Neural cell (in vitro differentiated cells): ENCODE results near the gene CDK5RAP2. TPM values are rescaled to one million over a fixed set of nuclear protein-coding genes. Genes with fewer than 3 reads are reported as not detected.

Experiments
- H2AFZ ChIP-seq: fragments of 200-600, 300-800 bp; sonication (generic), shearing (Covaris generic); 2 replicates; pipeline ENCODE4 v1.6.0; 2014; ENCODE audit warnings: low read depth, mild to moderate bottlenecking, antibody characterized with exemption, low read length, moderate library complexity
- H3F3A ChIP-seq: fragments of 200-600 bp; shearing (Covaris generic); 2 replicates; pipeline ENCODE4 v1.6.1; 2016; ENCODE audit warnings: mild to moderate bottlenecking, moderate library complexity, mixed read lengths, antibody characterized with exemption, low read length; ENCODE audit not compliant: insufficient read depth, poor library complexity, severe bottlenecking
- H3K27ac ChIP-seq: fragments of 200-600, 300-800 bp; sonication (generic), shearing (Covaris generic); 2 replicates; pipeline ENCODE4 v1.5.1; 2014; ENCODE audit warnings: mild to moderate bottlenecking, low read length, moderate library complexity
- H3K27me3 ChIP-seq: fragments of 300-800, 200-600 bp; sonication (generic), shearing (Covaris generic); 2 replicates; pipeline ENCODE4 v1.6.0; 2014; ENCODE audit warnings: mild to moderate bottlenecking, low read depth, low read length, moderate library complexity; ENCODE audit not compliant: insufficient read depth
- H3K36me3 ChIP-seq: fragments of 300-800, 200-600 bp; sonication (generic), shearing (Covaris generic); 2 replicates; pipeline ENCODE4 v1.5.1; 2014; ENCODE audit warnings: mild to moderate bottlenecking, antibody characterized with exemption, low read length, moderate library complexity; ENCODE audit not compliant: insufficient read depth
- H3K4me2 ChIP-seq: fragments of 300-800, 200-600 bp; sonication (generic), shearing (Covaris generic); 2 replicates; pipeline ENCODE4 v1.6.0; 2014; ENCODE audit warnings: mild to moderate bottlenecking, low read length
- H3K4me3 ChIP-seq: fragments of 300-800, 200-600 bp; sonication (generic), shearing (Covaris generic); 2 replicates; pipeline ENCODE4 v1.5.1; 2014; ENCODE audit warnings: mild to moderate bottlenecking, low read length, moderate library complexity
- H3K79me2 ChIP-seq: fragments of 200-600 bp; shearing (Covaris generic); replicated peaks from 2 replicates; pipeline ENCODE4 v1.6.0; 2014; ENCODE audit warnings: mild to moderate bottlenecking, low read length, moderate library complexity; ENCODE audit not compliant: insufficient read depth
- H3K9ac ChIP-seq: fragments of 300-800, 200-600 bp; sonication (generic), shearing (Covaris generic); 2 replicates; pipeline ENCODE4 v1.6.1; 2016; ENCODE audit warnings: mild to moderate bottlenecking, low read length, mixed read lengths
- H3K9me2 ChIP-seq: fragments of 200-600 bp; shearing (Covaris generic); 2 replicates; pipeline ENCODE4 v1.6.1; 2016; ENCODE audit warnings: mild to moderate bottlenecking, low read length, mixed read lengths; ENCODE audit not compliant: insufficient read depth
- H3K9me3 ChIP-seq: fragments of 200-600, 300-800 bp; sonication (generic), shearing (Covaris generic); 2 replicates; pipeline ENCODE4 v1.6.1; 2016; ENCODE audit warnings: mild to moderate bottlenecking, mixed run types, low read length, moderate library complexity, mixed read lengths
- H4K20me1 ChIP-seq: fragments of 200-600 bp; shearing (Covaris generic); 2 replicates; pipeline ENCODE4 v1.6.1; 2016; ENCODE audit warnings: mild to moderate bottlenecking, mixed run types; ENCODE audit not compliant: insufficient read depth
- EP300 ChIP-seq: fragments of 450-650 bp; conservative IDR thresholded peaks from 2 replicates; pipeline ENCODE4 v1.6.1; 2014; ENCODE audit warnings: antibody characterized with exemption, mild to moderate bottlenecking, moderate library complexity; ENCODE audit not compliant: poor library complexity, severe bottlenecking
- EZH2 ChIP-seq: fragments of 200-600, 300-800 bp; shearing (Covaris generic), sonication (generic); IDR thresholded peaks from 2 replicates; pipeline ENCODE4 v1.6.1; 2014; ENCODE audit warnings: antibody characterized with exemption, low read length, borderline replicate concordance, mild to moderate bottlenecking; ENCODE audit not compliant: insufficient read depth, poor library complexity, severe bottlenecking
- MXI1 ChIP-seq: fragments of 450-650 bp; conservative IDR thresholded peaks from 2 replicates; pipeline ENCODE4 v1.6.1; 2014; ENCODE audit warnings: antibody characterized with exemption, mild to moderate bottlenecking; ENCODE audit not compliant: poor library complexity, severe bottlenecking
- POLR2AphosphoS5 ChIP-seq: IDR thresholded peaks from 2 replicates; pipeline ENCODE4 v1.6.1; 2012
- RAD21 ChIP-seq: fragments of 450-650 bp; conservative IDR thresholded peaks from 2 replicates; pipeline ENCODE4 v1.6.1; 2014; ENCODE audit warnings: antibody characterized with exemption, mild to moderate bottlenecking, moderate library complexity
- SMC3 ChIP-seq: fragments of 450-650 bp; conservative IDR thresholded peaks from 2 replicates; pipeline ENCODE4 v1.6.1; 2014; ENCODE audit warnings: antibody characterized with exemption, mild to moderate bottlenecking, moderate library complexity; ENCODE audit not compliant: poor library complexity
- TAF1 ChIP-seq: IDR thresholded peaks from 2 replicates; pipeline ENCODE4 v1.6.1; 2012; ENCODE audit warnings: low read depth
- polyA plus RNA-seq: library from polyadenylated mRNA; depleted of rRNA; stranded (reverse); fragments of >200 nt; gene quantifications from 2 replicates; pipeline ENCODE4 v1.2.3, GENCODE V29; 2014
- TF ChIP-seq, protein P1 (sequence below): IDR thresholded peaks from 2 replicates; pipeline ENCODE4 v1.6.1; 2012; ENCODE audit warnings: borderline replicate concordance
- TF ChIP-seq, protein P2 (sequence below): fragments of 450-650 bp; IDR thresholded peaks from 2 replicates; pipeline ENCODE4 v1.5.1; 2014; ENCODE audit warnings: antibody characterized with exemption, mild to moderate bottlenecking, moderate library complexity; ENCODE audit not compliant: poor library complexity, severe bottlenecking

The CDK5RAP2 gene
- polyA plus RNA-seq, 1 donor from 2014 or later, result 43.3 TPM

DNA sequence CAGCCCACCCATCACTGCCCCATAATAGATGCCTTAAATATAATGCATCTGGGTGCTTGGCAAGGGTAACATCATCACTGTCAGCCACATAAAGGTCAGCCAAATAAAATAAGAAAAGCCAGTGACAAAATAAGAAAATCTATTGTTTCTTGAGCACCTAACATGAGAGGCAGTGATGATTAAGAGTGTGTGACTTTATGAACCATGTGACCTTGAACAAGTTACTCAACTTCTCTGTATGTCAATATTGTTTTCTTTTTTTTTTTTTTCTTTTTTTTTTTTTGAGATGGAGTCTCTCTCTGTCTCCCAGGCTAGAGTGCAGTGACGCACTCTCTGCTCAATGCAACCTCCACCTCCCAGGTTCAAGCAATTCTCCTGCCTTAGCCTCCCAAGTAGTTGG is 98.7 kb downstream of the CDK5RAP2 start:
- TF ChIP-seq, protein P1, sequence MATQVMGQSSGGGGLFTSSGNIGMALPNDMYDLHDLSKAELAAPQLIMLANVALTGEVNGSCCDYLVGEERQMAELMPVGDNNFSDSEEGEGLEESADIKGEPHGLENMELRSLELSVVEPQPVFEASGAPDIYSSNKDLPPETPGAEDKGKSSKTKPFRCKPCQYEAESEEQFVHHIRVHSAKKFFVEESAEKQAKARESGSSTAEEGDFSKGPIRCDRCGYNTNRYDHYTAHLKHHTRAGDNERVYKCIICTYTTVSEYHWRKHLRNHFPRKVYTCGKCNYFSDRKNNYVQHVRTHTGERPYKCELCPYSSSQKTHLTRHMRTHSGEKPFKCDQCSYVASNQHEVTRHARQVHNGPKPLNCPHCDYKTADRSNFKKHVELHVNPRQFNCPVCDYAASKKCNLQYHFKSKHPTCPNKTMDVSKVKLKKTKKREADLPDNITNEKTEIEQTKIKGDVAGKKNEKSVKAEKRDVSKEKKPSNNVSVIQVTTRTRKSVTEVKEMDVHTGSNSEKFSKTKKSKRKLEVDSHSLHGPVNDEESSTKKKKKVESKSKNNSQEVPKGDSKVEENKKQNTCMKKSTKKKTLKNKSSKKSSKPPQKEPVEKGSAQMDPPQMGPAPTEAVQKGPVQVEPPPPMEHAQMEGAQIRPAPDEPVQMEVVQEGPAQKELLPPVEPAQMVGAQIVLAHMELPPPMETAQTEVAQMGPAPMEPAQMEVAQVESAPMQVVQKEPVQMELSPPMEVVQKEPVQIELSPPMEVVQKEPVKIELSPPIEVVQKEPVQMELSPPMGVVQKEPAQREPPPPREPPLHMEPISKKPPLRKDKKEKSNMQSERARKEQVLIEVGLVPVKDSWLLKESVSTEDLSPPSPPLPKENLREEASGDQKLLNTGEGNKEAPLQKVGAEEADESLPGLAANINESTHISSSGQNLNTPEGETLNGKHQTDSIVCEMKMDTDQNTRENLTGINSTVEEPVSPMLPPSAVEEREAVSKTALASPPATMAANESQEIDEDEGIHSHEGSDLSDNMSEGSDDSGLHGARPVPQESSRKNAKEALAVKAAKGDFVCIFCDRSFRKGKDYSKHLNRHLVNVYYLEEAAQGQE, result no peak
- TF ChIP-seq EZH2 (no peak), EP300 (no peak), SMC3 (no peak), RAD21 (no peak)
- Histone ChIP-seq H4K20me1 (no peaks in the 10 kb centered on the region), H3F3A (no peaks in the 10 kb centered on the region), H3K79me2 (no peaks in the 10 kb centered on the region), H3K36me3 (no peaks in the 10 kb centered on the region), H2AFZ (no peak overlapping the region), H3K4me3 (no peak overlapping the region), H3K9me3 (no peaks in the 10 kb centered on the region), H3K27ac (no peak overlapping the region), H3K9me2 (no peaks in the 10 kb centered on the region), H3K27me3 (no peaks in the 10 kb centered on the region), H3K4me2 (no peak overlapping the region), H3K9ac (no peak overlapping the region)

DNA sequence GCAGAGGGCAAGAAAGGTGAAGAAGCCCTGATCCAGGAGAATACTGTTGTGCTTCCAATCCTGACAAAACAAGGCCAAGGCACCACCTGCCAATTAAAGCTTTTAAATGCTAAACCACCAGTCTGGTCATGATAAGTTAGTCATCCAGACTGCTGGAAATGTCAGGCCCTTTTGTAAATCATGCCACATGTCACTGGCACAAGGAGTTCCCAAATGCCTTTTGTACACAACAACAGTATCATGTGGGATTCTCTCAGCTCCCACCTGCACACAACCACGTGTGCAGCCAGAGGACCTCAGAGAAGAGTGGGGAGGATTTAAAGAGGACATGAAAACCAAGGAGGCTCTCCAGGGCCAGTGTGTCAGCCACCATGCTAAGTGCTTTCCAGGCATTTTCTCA is 99.3 kb downstream of the CDK5RAP2 start:
- no peak for TF ChIP-seq EP300
- no peak for TF ChIP-seq MXI1
- no peaks in the 10 kb centered on the region for H3F3A ChIP-seq
- no peaks in the 10 kb centered on the region for H3K9me3 ChIP-seq
- no peaks in the 10 kb centered on the region for H4K20me1 ChIP-seq
- no peaks in the 10 kb centered on the region for H3K27me3 ChIP-seq
- H3K27ac ChIP-seq, result no peak overlapping the region
- H3K9me2 ChIP-seq, result no peaks in the 10 kb centered on the region
- H3K36me3 ChIP-seq, result no peaks in the 10 kb centered on the region
- no peak overlapping the region for H3K4me3 ChIP-seq
- no peak overlapping the region for H2AFZ ChIP-seq
- H3K4me2 ChIP-seq, result no peak overlapping the region
- no peaks in the 10 kb centered on the region for H3K79me2 ChIP-seq
- H3K9ac ChIP-seq, result no peak overlapping the region

DNA sequence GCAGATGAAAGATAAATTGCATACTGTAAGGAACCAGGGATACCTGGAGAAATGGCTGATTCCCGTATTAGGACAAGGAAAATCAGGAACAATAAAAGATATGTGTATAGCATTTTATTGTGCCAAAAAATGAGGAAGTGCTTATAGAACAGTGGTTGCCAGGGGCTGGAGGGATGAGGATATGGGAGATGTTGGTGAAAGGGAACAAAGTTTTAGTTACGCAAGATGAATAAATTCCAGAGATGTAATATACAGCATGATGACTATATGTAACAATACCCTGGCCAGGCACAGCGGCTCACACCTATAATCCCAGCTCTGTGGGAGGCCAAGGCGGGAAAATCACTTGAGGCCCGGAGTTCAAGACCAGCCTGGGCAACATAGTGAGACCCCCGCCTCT is 101.8 kb downstream of the CDK5RAP2 start:
- H4K20me1 ChIP-seq, result no peaks in the 10 kb centered on the region
- no peaks in the 10 kb centered on the region for H3K79me2 ChIP-seq
- no peaks in the 10 kb centered on the region for H3F3A ChIP-seq
- no peaks in the 10 kb centered on the region for H3K9me3 ChIP-seq
- H3K4me3 ChIP-seq, result no peak overlapping the region
- H3K9ac ChIP-seq, result no peak overlapping the region
- H3K4me2 ChIP-seq, result no peak overlapping the region
- H3K27me3 ChIP-seq, result no peaks in the 10 kb centered on the region
- H2AFZ ChIP-seq, result no peak overlapping the region
- TF ChIP-seq, protein P2, sequence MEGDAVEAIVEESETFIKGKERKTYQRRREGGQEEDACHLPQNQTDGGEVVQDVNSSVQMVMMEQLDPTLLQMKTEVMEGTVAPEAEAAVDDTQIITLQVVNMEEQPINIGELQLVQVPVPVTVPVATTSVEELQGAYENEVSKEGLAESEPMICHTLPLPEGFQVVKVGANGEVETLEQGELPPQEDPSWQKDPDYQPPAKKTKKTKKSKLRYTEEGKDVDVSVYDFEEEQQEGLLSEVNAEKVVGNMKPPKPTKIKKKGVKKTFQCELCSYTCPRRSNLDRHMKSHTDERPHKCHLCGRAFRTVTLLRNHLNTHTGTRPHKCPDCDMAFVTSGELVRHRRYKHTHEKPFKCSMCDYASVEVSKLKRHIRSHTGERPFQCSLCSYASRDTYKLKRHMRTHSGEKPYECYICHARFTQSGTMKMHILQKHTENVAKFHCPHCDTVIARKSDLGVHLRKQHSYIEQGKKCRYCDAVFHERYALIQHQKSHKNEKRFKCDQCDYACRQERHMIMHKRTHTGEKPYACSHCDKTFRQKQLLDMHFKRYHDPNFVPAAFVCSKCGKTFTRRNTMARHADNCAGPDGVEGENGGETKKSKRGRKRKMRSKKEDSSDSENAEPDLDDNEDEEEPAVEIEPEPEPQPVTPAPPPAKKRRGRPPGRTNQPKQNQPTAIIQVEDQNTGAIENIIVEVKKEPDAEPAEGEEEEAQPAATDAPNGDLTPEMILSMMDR, result no peak
- TF ChIP-seq POLR2AphosphoS5, result no peak
- TF ChIP-seq, protein P1, result no peak
- no peak for TF ChIP-seq MXI1
- TF ChIP-seq EZH2, result no peak
- TF ChIP-seq EP300, result no peak
- TF ChIP-seq TAF1, result no peak
- no peak for TF ChIP-seq SMC3
- no peak for TF ChIP-seq RAD21
- no peaks in the 10 kb centered on the region for H3K36me3 ChIP-seq
- no peak overlapping the region for H3K27ac ChIP-seq
- no peaks in the 10 kb centered on the region for H3K9me2 ChIP-seq
